ENCODE measurements around the gene PKD1.
"Not testable (repeated sequence)": the region's sequence is repeated elsewhere in the genome, so short reads cannot be mapped to it uniquely, and the experiment has no call there.

The PKD1 gene

DNA sequence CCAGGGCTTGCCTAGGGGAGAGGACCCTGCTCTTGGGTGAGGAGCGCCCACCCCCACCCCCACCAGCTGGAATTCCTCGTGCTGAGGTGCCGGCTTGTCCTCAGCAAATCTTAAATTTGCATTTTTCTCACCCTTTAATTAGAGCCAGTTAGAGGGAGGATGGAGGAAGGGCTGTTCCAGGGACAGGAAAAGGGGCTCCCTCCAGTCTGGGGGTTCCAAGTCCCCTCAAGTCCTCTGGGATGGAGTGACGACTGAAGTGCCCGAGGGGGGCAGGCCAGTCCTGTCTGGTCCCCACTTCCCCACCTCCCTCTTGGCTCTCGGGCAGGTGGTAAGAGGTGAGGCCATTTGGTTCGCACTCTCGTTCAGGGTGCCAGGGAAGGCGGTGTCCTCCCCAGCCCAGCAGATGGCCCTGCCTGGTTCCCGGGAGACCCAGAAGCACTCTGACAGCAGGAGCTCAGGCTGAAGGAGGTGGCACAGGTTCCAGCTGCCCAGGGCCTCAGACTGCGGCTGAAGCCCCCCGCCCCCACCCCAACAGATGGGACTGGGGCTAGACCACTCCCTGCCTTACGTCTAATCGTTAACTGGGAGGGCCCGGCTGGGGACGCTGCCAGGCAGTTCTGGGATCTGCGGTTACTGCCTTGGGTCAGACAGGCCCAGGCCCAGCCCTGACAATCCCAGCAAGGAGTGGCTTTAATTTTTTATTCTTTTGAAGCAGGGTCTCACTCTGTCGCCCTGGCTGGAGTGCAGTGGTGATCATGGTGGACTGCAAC is 14.9 kb upstream of the PKD1 start:
- DNase-seq (ENCODE audit: low spot score): peak; percentile 58

- DNase-seq (ENCODE audit: low spot score): peak; percentile 46
Measured at GRCh38 chr16:2149630-2150417, 14.1 kb upstream of the PKD1 start.

GRCh38 chr16:2148714-2149629 is 13.3 kb upstream of the PKD1 start:
- peak; percentile 34 for DNase-seq (ENCODE audit: low spot score)

- DNase-seq (ENCODE audit: low spot score): peak; percentile 33
Measured at GRCh38 chr16:2147981-2148671, 12.4 kb upstream of the PKD1 start, which contains the start of gene RAB26. TSS of gene RAB26 (plus strand) at chr16:2148625. CDS start at chr16:2148784, 159 bp downstream.

- DNase-seq (ENCODE audit: low spot score): no peak
Measured at GRCh38 chr16:2147378-2147777, 11.7 kb upstream of the PKD1 start.

GRCh38 chr16:2145843-2146242 is 10.1 kb upstream of the PKD1 start:
- no peak for DNase-seq (ENCODE audit: low spot score)

GRCh38 chr16:2143878-2144485 is 8.3 kb upstream of the PKD1 start:
- DNase-seq (ENCODE audit: low spot score): no peak

- no peak for DNase-seq (ENCODE audit: low spot score)
Measured at GRCh38 chr16:2142942-2143877, 7.5 kb upstream of the PKD1 start.

GRCh38 chr16:2135071-2135470 is 627 bp downstream of the PKD1 start:
- DNase-seq (ENCODE audit: low spot score): not testable (repeated sequence)

DNA sequence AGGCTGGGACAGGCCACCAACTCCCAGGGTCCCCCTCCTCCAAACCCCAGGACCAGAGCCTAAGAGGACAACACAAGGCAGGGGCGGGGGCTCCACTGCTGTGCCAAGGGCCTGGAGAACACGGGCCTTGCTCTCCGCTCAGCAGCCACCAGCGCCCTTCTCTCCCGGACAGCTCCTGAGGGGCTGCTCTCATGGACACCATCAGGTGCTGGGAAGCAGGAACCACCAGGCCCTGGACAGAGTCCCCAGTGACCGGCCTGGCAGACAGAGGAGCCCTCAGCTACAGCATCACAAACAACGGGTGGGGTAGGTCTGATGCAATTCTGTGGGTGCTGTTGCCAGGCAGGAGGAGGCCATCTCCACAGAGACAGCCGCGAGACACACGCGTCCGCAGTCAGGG is 1.9 kb downstream of the PKD1 start:
- not testable (repeated sequence) for DNase-seq (ENCODE audit: low spot score)

DNA sequence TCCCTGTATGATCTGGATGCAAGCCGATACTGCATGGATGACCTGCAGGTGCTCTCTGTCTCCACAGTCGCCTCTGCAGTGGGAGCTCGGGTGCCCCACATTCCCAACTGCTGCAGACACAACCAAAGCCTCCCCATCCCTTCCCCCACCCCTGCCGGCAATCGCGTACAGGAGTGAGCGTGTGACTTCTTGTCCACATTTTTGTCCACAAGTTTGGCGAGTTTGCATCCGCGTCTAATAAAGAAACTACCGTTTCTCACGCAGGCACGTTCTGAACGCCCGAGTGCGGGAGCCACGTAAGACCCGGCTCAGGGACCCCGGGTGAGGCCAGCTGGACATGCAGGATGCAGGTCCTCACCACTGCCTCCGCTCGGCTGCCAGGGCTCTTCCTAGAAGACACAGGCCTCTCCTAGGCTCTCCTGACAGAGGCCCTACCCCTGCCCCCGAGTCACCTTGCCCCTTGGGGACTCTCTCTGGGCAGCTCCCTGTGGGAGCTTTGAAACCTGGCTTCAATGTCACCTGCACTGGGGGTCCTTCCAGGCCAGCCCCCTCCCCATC is 5.7 kb downstream of the PKD1 start:
- DNase-seq (ENCODE audit: low spot score): not testable (repeated sequence)

DNA sequence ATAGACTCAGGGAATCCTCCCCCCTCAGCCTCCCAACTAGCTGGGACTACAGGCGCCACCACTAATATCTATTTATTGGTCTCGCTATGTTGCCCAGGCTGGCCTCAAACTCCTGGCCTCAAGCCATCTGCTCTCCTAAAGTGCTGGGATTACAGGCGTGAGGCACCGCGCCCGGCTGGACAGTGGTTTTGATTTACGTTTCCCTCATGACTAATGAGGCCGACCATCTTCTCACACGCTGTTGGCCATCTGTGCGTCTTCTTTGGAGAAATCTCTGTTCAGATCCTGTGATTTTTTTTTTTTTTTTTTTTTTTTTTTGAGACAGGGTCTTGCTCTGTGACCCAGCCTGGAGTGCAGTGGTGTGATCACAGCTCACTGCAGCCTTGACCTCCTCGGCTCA is 6.4 kb downstream of the PKD1 start:
- DNase-seq (ENCODE audit: low spot score): not testable (repeated sequence)

DNA sequence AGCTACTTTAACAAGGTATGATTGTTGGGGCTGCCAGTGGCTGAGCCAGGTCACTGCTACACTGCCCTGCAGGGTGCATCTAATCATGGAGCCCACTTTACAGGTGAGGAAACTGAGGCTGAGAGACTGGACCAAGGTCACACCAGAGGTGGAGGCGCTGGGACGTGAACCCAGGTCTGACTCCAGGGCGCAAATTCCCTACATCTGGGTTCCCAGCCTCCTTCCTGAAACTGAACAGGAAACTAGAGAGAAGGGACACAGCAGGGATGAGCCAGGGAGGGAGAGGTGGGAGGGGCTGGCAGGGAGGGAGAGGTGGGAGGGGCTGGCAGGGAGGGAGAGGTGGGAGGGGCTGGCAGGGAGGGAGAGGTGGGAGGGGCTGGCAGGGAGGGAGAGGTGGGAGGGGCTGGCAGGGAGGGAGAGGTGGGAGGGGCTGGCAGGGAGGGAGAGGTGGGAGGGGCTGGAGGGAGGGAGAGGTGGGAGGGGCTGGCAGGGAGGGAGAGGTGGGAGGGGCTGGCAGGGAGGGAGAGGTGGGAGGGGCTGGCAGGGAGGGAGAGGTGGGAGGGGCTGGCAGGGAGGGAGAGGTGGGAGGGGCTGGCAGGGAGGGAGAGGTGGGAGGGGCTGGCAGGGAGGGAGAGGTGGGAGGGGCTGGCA is 7.9 kb downstream of the PKD1 start:
- peak; percentile 41 for DNase-seq (ENCODE audit: low spot score)

GRCh38 chr16:2126928-2127556 is 8.7 kb downstream of the PKD1 start:
- DNase-seq (ENCODE audit: low spot score): not testable (repeated sequence)

- DNase-seq (ENCODE audit: low spot score): not testable (repeated sequence)
Measured at GRCh38 chr16:2126161-2126743, 9.4 kb downstream of the PKD1 start.

- not testable (repeated sequence) for DNase-seq (ENCODE audit: low spot score)
Measured at GRCh38 chr16:2125609-2126008, 10.1 kb downstream of the PKD1 start.

- not testable (repeated sequence) for DNase-seq (ENCODE audit: low spot score)
Measured at GRCh38 chr16:2124694-2125444, 10.8 kb downstream of the PKD1 start.

GRCh38 chr16:2124377-2124693 is 11.4 kb downstream of the PKD1 start:
- DNase-seq (ENCODE audit: low spot score): not testable (repeated sequence)
